GM23338 (cell line): ENCODE measurements around the gene EXOC4. TPM values are rescaled to one million over a fixed set of nuclear protein-coding genes. Genes with fewer than 3 reads are reported as not detected.

Experiments used
- ATAC-seq: fragments of 200-7000 bp; cut with Tn5 transposase; 3 replicates; pipeline ENCODE4 v1.9.1; 2020
- DNase-seq: peaks from one replicate; pipeline ENCODE4 v3.0.0-alpha.2; 2015; ENCODE audit warnings: low spot score
- H2AFZ ChIP-seq: fragments of 200-600 bp; sonication (generic); 2 replicates; pipeline ENCODE4 v1.8.0; 2016; ENCODE audit warnings: antibody characterized with exemption, mild to moderate bottlenecking, moderate library complexity
- H3F3A ChIP-seq: fragments of 200-600 bp; sonication (generic); replicated peaks from 2 replicates; pipeline ENCODE4 v1.8.0; 2017; ENCODE audit warnings: antibody characterized with exemption, mixed run types, low read depth
- H3K27ac ChIP-seq: fragments of 200-600 bp; sonication (generic); 2 replicates; pipeline ENCODE4 v1.6.1; 2016; ENCODE audit warnings: low read depth
- H3K27me3 ChIP-seq: fragments of 200-600 bp; sonication (generic); 2 replicates; pipeline ENCODE4 v1.8.0; 2016; ENCODE audit warnings: mild to moderate bottlenecking, mixed run types, moderate library complexity; ENCODE audit not compliant: insufficient read depth
- H3K36me3 ChIP-seq: fragments of 200-600 bp; sonication (generic); 2 replicates; pipeline ENCODE4 v1.8.0; 2016; ENCODE audit warnings: mild to moderate bottlenecking; ENCODE audit not compliant: insufficient read depth
- H3K4me1 ChIP-seq: fragments of 200-600 bp; sonication (generic); 2 replicates; pipeline ENCODE4 v1.8.0; 2016; ENCODE audit warnings: mild to moderate bottlenecking, moderate library complexity; ENCODE audit not compliant: insufficient read depth
- H3K4me2 ChIP-seq: fragments of 200-600 bp; sonication (generic); 2 replicates; pipeline ENCODE4 v1.7.1; 2017; ENCODE audit warnings: mixed run types
- H3K4me3 ChIP-seq: fragments of 200-600 bp; sonication (generic); 2 replicates; pipeline ENCODE4 v1.6.1; 2016; ENCODE audit warnings: mixed run types
- H3K79me2 ChIP-seq: fragments of 200-600 bp; sonication (generic); replicated peaks from 2 replicates; pipeline ENCODE4 v1.8.0; 2017; ENCODE audit warnings: mild to moderate bottlenecking; ENCODE audit not compliant: insufficient read depth
- H3K9me2 ChIP-seq: fragments of 200-600 bp; sonication (generic); 2 replicates; pipeline ENCODE4 v1.8.0; 2017; ENCODE audit not compliant: insufficient read depth
- H4K20me1 ChIP-seq: fragments of 200-600 bp; sonication (generic); replicated peaks from 2 replicates; pipeline ENCODE4 v1.8.0; 2017; ENCODE audit warnings: mild to moderate bottlenecking; ENCODE audit not compliant: insufficient read depth
- H3K27ac Mint-ChIP-seq: 2 replicates; pipeline ENCODE4 v1.8.0; 2020; ENCODE audit warnings: inconsistent platforms, mild to moderate bottlenecking, moderate library complexity, mixed read lengths
- H3K27me3 Mint-ChIP-seq: 3 replicates; pipeline ENCODE4 v1.8.0; 2022; ENCODE audit warnings: low read depth, mild to moderate bottlenecking, moderate library complexity, mixed read lengths, inconsistent platforms; ENCODE audit not compliant: insufficient read depth, poor library complexity
- H3K36me3 Mint-ChIP-seq: 3 replicates; pipeline ENCODE4 v1.8.0; 2021; ENCODE audit warnings: low read depth, mild to moderate bottlenecking, inconsistent platforms, moderate library complexity, mixed read lengths
- H3K4me1 Mint-ChIP-seq: 3 replicates; pipeline ENCODE4 v1.8.0; 2020; ENCODE audit warnings: mild to moderate bottlenecking, inconsistent platforms, mixed read lengths
- H3K4me3 Mint-ChIP-seq: 3 replicates; pipeline ENCODE4 v1.8.0; 2021; ENCODE audit warnings: moderate library complexity, mild to moderate bottlenecking, inconsistent platforms, mixed read lengths
- H3K9me3 Mint-ChIP-seq: 3 replicates; pipeline ENCODE4 v1.8.0; 2020; ENCODE audit warnings: moderate library complexity, mild to moderate bottlenecking, inconsistent platforms, mixed read lengths
- CREB1 ChIP-seq: fragments of 250-450 bp; sonication (Bioruptor Pico); IDR thresholded peaks from 2 replicates; pipeline ENCODE4 v1.5.0; 2020; ENCODE audit warnings: low read depth, mild to moderate bottlenecking, moderate library complexity
- EZH2 ChIP-seq: fragments of 200-600 bp; sonication (generic); IDR thresholded peaks from one replicate; pipeline ENCODE4 v1.8.0; 2017; ENCODE audit warnings: antibody characterized with exemption, mild to moderate bottlenecking, low read depth; ENCODE audit not compliant: unreplicated experiment
- EZH2phosphoT487 ChIP-seq: fragments of 200-600 bp; sonication (generic); IDR thresholded peaks from one replicate; pipeline ENCODE4 v1.8.1; 2018; ENCODE audit warnings: antibody characterized with exemption; ENCODE audit not compliant: unreplicated experiment
- JUNB ChIP-seq: IDR thresholded peaks from one replicate; pipeline ENCODE4 v1.6.1; 2016; ENCODE audit warnings: antibody characterized with exemption; ENCODE audit not compliant: unreplicated experiment
- NANOG ChIP-seq: IDR thresholded peaks from 2 replicates; pipeline ENCODE4 v1.6.1; 2016; ENCODE audit warnings: antibody characterized with exemption, borderline replicate concordance
- STAT1 ChIP-seq: IDR thresholded peaks from one replicate; pipeline ENCODE4 v1.6.1; 2016; ENCODE audit warnings: antibody characterized with exemption; ENCODE audit not compliant: unreplicated experiment
- ZNF114 ChIP-seq: fragments of 250-450 bp; sonication (Bioruptor Pico); IDR thresholded peaks from 2 replicates; pipeline ENCODE4 v1.5.0; 2020; ENCODE audit warnings: mild to moderate bottlenecking, moderate library complexity
- ZNF331 ChIP-seq: fragments of 250-450 bp; sonication (Bioruptor Pico); IDR thresholded peaks from 2 replicates; pipeline ENCODE4 v1.5.0; 2020; ENCODE audit warnings: low read depth, mild to moderate bottlenecking, moderate library complexity
- ZNF462 ChIP-seq: fragments of 250-450 bp; sonication (Bioruptor Pico); IDR thresholded peaks from 2 replicates; pipeline ENCODE4 v1.5.0; 2020; ENCODE audit warnings: mild to moderate bottlenecking, moderate library complexity
- polyA plus RNA-seq: library from polyadenylated mRNA; unstranded; fragments of >200 nt; fragmentation: Nextera tagmentation; extraction: Ambion mirVana; gene quantifications from 2 replicates; pipeline ENCODE4 v1.2.1, GENCODE V29; 2016
- total RNA-seq: library from RNA; depleted of rRNA; stranded (reverse); fragments of >200 nt; shearing (Covaris generic); gene quantifications from 2 replicates; pipeline ENCODE4 v1.2.3, GENCODE V29; 2014
- TF ChIP-seq, protein P1 (sequence below), 2 experiments: fragments of 200-600 bp in 1 of 2; sonication (generic) in 1 of 2; conservative IDR thresholded peaks; 2 replicates each; pipeline versions ENCODE4 v1.5.1 to v1.6.1; 2016 to 2017; ENCODE audit warnings: antibody characterized with exemption in 2 of 2, low read depth in 2 of 2, mild to moderate bottlenecking in 2 of 2, moderate library complexity in 1 of 2

Gene EXOC4
- total and polyA plus RNA-seq, 2 experiments from 2014 or later: 37.5 to 52.7 TPM

- no peak overlapping the region for H3K4me2 ChIP-seq
- no peak overlapping the region for H3K27ac ChIP-seq
- peaks cover 27% of the 10 kb centered on the region for H3K4me1 ChIP-seq
- Mint-ChIP-seq H3K4me3 (no peak overlapping the region), H3K27ac (0 out of 2 replicates have a peak overlapping the region, but pooled peaks have one; percentile 5), H3K36me3 (no peaks in the 10 kb centered on the region), H3K27me3 (no peaks in the 10 kb centered on the region), H3K4me1 (peaks cover 38% of the 10 kb centered on the region), H3K9me3 (no peaks in the 10 kb centered on the region)
- H3K36me3 ChIP-seq: no peaks in the 10 kb centered on the region
- H3K79me2 ChIP-seq: no peaks in the 10 kb centered on the region
- DNase-seq (no peak), ATAC-seq (no peak)
- no peaks in the 10 kb centered on the region for H3K27me3 ChIP-seq
- no peaks in the 10 kb centered on the region for H4K20me1 ChIP-seq
- H3F3A ChIP-seq: no peaks in the 10 kb centered on the region
- no peak overlapping the region for H2AFZ ChIP-seq
- no peak for TF ChIP-seq JUNB
- TF ChIP-seq EZH2: no peak
- TF ChIP-seq EZH2phosphoT487: no peak
- no peak for TF ChIP-seq ZNF114
- no peak for TF ChIP-seq ZNF462 (CRISPR knock-in tag)
- TF ChIP-seq STAT1: no peak
- TF ChIP-seq CREB1: no peak
- TF ChIP-seq NANOG: no peak
- no peak for TF ChIP-seq ZNF331
- TF ChIP-seq, protein P1, sequence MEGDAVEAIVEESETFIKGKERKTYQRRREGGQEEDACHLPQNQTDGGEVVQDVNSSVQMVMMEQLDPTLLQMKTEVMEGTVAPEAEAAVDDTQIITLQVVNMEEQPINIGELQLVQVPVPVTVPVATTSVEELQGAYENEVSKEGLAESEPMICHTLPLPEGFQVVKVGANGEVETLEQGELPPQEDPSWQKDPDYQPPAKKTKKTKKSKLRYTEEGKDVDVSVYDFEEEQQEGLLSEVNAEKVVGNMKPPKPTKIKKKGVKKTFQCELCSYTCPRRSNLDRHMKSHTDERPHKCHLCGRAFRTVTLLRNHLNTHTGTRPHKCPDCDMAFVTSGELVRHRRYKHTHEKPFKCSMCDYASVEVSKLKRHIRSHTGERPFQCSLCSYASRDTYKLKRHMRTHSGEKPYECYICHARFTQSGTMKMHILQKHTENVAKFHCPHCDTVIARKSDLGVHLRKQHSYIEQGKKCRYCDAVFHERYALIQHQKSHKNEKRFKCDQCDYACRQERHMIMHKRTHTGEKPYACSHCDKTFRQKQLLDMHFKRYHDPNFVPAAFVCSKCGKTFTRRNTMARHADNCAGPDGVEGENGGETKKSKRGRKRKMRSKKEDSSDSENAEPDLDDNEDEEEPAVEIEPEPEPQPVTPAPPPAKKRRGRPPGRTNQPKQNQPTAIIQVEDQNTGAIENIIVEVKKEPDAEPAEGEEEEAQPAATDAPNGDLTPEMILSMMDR (conservative IDR thresholded peaks at IDR 0.05; ENCODE audit: low read depth in 2 of 2): no peak
- H3K9me2 ChIP-seq: no peaks in the 10 kb centered on the region
- H3K4me3 ChIP-seq: no peak overlapping the region
Measured at GRCh38 chr7:133741703-133742102, 488.8 kb downstream of the EXOC4 start.
